Natural killer cell (primary cell): ENCODE measurements around the gene PTCH2. TPM values are rescaled to one million over a fixed set of nuclear protein-coding genes. Genes with fewer than 3 reads are reported as not detected.

Experiments
- ATAC-seq, 3 donors: fragments of 150-1000 bp in 2 of 3; fragments of 200-7000 bp in 1 of 3; cut with Tn5 transposase; 1 replicate in 1 of 3; 2 replicates in 2 of 3; pipeline ENCODE4 v1.10.0; 2021; ENCODE audit warnings: mild to moderate bottlenecking in 2 of 3, moderate library complexity in 2 of 3
- DNase-seq, 2 donors: peaks; one replicate each; pipeline versions ENCODE4 v3.0.0 to v3.0.0-alpha.2; 2013 to 2021; ENCODE audit warnings: mixed read lengths in 1 of 2
- H3K27ac ChIP-seq: one replicate; pipeline ENCODE4 v1.5.1; 2013; ENCODE audit warnings: mild to moderate bottlenecking, low read length
- H3K27me3 ChIP-seq: one replicate; pipeline ENCODE4 v1.6.1; 2013; ENCODE audit warnings: low read length; ENCODE audit not compliant: control insufficient read depth, insufficient read depth
- H3K36me3 ChIP-seq: one replicate; pipeline ENCODE4 v1.6.1; 2013; ENCODE audit warnings: low read length; ENCODE audit not compliant: control insufficient read depth, insufficient read depth
- H3K4me1 ChIP-seq: one replicate; pipeline ENCODE4 v1.6.1; 2013; ENCODE audit warnings: low read length; ENCODE audit not compliant: control insufficient read depth, insufficient read depth
- H3K4me3 ChIP-seq: one replicate; pipeline ENCODE4 v1.5.1; 2013; ENCODE audit warnings: low read length
- H3K9me3 ChIP-seq: one replicate; pipeline ENCODE4 v1.6.1; 2013; ENCODE audit warnings: low read length; ENCODE audit not compliant: control insufficient read depth, insufficient read depth
- H3K27ac Mint-ChIP-seq, 2 donors: one replicate each; pipeline ENCODE4 v1.8.0; 2022; ENCODE audit warnings: mild to moderate bottlenecking in 2 of 2, mixed read lengths in 2 of 2, moderate library complexity in 1 of 2
- H3K27me3 Mint-ChIP-seq, 2 donors: one replicate each; pipeline ENCODE4 v1.8.0; 2022; ENCODE audit warnings: low read depth in 2 of 2, mixed read lengths in 2 of 2
- H3K36me3 Mint-ChIP-seq: one replicate; pipeline ENCODE4 v1.8.0; 2022; ENCODE audit warnings: mixed read lengths
- H3K4me1 Mint-ChIP-seq, 2 donors: one replicate each; pipeline ENCODE4 v1.8.0; 2022; ENCODE audit warnings: mixed read lengths in 2 of 2
- H3K4me3 Mint-ChIP-seq: one replicate; pipeline ENCODE4 v1.8.0; 2022; ENCODE audit warnings: mild to moderate bottlenecking, moderate library complexity, mixed read lengths
- H3K9me3 Mint-ChIP-seq, 2 donors: one replicate each; pipeline ENCODE4 v1.8.0; 2022; ENCODE audit warnings: mixed read lengths in 2 of 2
- WGBS: methylation state at CpG from one replicate; pipeline ENCODE4 v1.1.7; 2013; ENCODE audit warnings: missing lambda C conversion rate; ENCODE audit not compliant: insufficient coverage; 5-methylcytosine and 5-hydroxymethylcytosine counted together
- intact Hi-C: fragments of 100-400 bp; cut with micrococcal nuclease; formaldehyde crosslinking; loops from one replicate; pipeline ENCODE4 v1.14.2; 2022
- total RNA-seq, 4 donors: library from RNA; stranded (reverse); fragments of 120-200 nt in 1 of 4; gene quantifications; one replicate each; pipeline versions ENCODE4 v1.2.3 to v1.2.4, GENCODE V29; 2013 to 2022
- TF ChIP-seq, protein P1 (sequence below): fragments of 200-600 bp; IDR thresholded peaks from one replicate; pipeline ENCODE4 v1.8.0; 2022; ENCODE audit warnings: antibody characterized with exemption

PTCH2 gene
- total RNA-seq, 3 donors from 2014 or later (not counting 1 experiment from before 2014, with no cell fraction given): 1.8 to 3.1 (median 2.4) TPM

DNA sequence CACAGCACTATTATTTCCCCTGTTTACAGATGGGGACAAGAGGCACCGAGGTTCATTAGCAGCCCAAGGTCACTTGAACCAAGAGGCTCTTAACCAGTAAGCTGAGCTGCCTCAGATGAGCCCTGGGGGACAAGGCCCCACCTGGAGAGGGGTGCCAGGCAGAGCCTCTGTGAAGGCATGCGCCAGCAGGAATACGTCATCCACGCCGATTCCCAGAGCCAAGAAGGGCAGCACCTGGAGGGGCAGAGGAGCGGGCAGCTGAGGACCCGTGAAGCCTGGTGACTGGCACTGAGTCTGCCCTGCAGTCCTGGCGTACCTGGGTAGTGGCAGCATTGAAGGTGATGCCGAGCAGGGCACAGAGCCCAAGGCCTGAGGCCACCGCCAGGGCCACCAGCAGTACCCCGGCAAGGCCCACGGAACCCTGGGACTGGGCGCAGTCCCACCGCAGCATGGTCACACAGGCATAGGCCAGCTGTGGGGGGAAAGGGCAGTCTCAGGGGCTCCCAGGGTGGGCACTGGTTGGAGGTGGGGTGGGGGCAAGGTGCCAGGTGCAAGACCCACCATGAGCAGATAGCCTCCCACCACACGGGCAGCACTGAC lies 14.1 kb downstream of the PTCH2 start:
- H3K4me3 Mint-ChIP-seq: no peak overlapping the region
- H3K27me3 Mint-ChIP-seq: peaks cover 0 to 4% of the 10 kb centered on the region in 2 donors
- TF ChIP-seq, protein P1, sequence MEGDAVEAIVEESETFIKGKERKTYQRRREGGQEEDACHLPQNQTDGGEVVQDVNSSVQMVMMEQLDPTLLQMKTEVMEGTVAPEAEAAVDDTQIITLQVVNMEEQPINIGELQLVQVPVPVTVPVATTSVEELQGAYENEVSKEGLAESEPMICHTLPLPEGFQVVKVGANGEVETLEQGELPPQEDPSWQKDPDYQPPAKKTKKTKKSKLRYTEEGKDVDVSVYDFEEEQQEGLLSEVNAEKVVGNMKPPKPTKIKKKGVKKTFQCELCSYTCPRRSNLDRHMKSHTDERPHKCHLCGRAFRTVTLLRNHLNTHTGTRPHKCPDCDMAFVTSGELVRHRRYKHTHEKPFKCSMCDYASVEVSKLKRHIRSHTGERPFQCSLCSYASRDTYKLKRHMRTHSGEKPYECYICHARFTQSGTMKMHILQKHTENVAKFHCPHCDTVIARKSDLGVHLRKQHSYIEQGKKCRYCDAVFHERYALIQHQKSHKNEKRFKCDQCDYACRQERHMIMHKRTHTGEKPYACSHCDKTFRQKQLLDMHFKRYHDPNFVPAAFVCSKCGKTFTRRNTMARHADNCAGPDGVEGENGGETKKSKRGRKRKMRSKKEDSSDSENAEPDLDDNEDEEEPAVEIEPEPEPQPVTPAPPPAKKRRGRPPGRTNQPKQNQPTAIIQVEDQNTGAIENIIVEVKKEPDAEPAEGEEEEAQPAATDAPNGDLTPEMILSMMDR: no peak
- H3K36me3 ChIP-seq: no peaks in the 10 kb centered on the region
- H3K36me3 Mint-ChIP-seq: no peaks in the 10 kb centered on the region
- ATAC-seq: no peak
- no peak overlapping the region for H3K4me3 ChIP-seq
- WGBS: 96% methylated on average over 15 of the region's 15 CpGs
- H3K27ac Mint-ChIP-seq: no peak overlapping the region
- intact Hi-C loops: no loop called here
- H3K4me1 Mint-ChIP-seq: no peaks in the 10 kb centered on the region
- H3K27me3 ChIP-seq: no peaks in the 10 kb centered on the region
- no peaks in the 10 kb centered on the region for H3K9me3 ChIP-seq
- DNase-seq: no peak
- no peak overlapping the region for H3K27ac ChIP-seq
- peaks cover 11% of the 10 kb centered on the region for H3K4me1 ChIP-seq
- H3K9me3 Mint-ChIP-seq: no peaks in the 10 kb centered on the region

GRCh38 chr1:44828003-44828651 lies 14.9 kb downstream of the PTCH2 start:
- TF ChIP-seq, protein P1: no peak
- Histone ChIP-seq H3K4me1 (peaks cover 11% of the 10 kb centered on the region), H3K4me3 (no peak overlapping the region), H3K36me3 (no peaks in the 10 kb centered on the region), H3K9me3 (no peaks in the 10 kb centered on the region), H3K27me3 (no peaks in the 10 kb centered on the region), H3K27ac (no peak overlapping the region)
- Mint-ChIP-seq H3K27ac (no peak overlapping the region), H3K36me3 (no peaks in the 10 kb centered on the region), H3K9me3 (no peaks in the 10 kb centered on the region), H3K27me3 (peaks cover 0 to 4% of the 10 kb centered on the region in 2 donors), H3K4me1 (no peaks in the 10 kb centered on the region), H3K4me3 (no peak overlapping the region)
- WGBS: 97% methylated on average over 21 of the region's 21 CpGs
- ATAC-seq (no peak), DNase-seq (no peak)
- intact Hi-C loops: no loop called here

DNA sequence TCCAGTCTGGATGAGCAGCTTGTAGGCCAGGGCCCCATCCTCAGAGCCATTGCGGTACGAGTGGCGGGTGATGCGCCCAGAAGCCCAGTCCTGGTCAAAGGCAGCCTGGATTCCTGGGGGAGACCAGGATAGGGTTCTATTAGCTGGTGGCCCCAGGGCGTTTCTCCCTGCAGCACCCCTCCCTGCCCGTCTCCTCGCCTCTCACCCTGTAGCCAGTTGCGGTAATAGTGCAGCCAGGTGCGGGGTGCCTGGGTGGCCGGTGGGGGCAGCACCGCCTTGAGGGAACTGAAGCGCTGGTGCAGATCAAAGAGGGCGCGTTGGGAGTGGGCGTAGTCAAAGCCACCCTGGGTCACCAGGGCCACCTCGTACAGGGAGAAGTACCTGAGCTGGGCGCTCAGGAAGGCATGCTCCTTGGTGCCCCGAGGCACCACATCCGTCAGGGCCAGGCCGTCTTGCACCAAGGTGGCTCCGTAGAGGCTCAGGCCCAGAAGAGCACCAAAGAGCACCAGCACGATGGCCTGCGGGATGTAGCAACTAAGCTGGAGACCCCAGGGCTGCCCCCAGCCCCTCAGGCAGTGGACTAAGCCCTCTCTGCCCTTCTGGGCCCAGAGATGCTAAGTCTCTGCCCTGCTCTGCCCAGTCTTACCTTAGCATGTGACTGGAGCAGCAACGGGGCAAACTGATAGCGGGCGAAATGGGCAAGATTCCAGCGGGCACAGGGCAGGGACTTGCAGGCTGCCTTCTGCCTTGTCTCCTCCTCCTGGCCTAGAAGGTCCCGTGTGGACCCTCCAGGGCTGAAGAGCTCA lies 15.7 kb downstream of the PTCH2 start:
- Histone ChIP-seq H3K4me1 (peaks cover 11% of the 10 kb centered on the region), H3K27me3 (no peaks in the 10 kb centered on the region), H3K27ac (no peak overlapping the region), H3K4me3 (no peak overlapping the region), H3K36me3 (no peaks in the 10 kb centered on the region), H3K9me3 (no peaks in the 10 kb centered on the region)
- no peaks in the 10 kb centered on the region for H3K4me1 Mint-ChIP-seq
- ATAC-seq (no peak), DNase-seq (no peak)
- no peaks in the 10 kb centered on the region for H3K36me3 Mint-ChIP-seq
- H3K9me3 Mint-ChIP-seq: no peaks in the 10 kb centered on the region
- TF ChIP-seq, protein P1: no peak
- WGBS: 89% methylated on average over 28 of the region's 28 CpGs
- peaks cover 0 to 4% of the 10 kb centered on the region in 2 donors for H3K27me3 Mint-ChIP-seq
- no peak overlapping the region for H3K27ac Mint-ChIP-seq
- no peak overlapping the region for H3K4me3 Mint-ChIP-seq
- intact Hi-C loops: no loop called here
